ENCODE results near the gene SLC2A1. TPM values are rescaled to one million over a fixed set of nuclear protein-coding genes. Genes with fewer than 3 reads are reported as not detected.

The SLC2A1 gene
- total RNA-seq, 1 donor from 2014 or later, result 1,021 TPM

GRCh38 chr1:43002116-43002515 lies 43.4 kb upstream of the SLC2A1 start:
- Histone ChIP-seq H3K4me3 (ENCODE audit: low read depth, low read length) (no peak overlapping the region), H3K27me3 (ENCODE audit: control insufficient read depth, insufficient read depth, low read length) (peaks cover 2% of the 10 kb centered on the region), H3K36me3 (ENCODE audit: control insufficient read depth, insufficient read depth, low read length) (no peaks in the 10 kb centered on the region)
- TF ChIP-seq CTCF (IDR thresholded peaks at IDR 0.05; ENCODE audit: insufficient read depth, low read length, poor library complexity, severe bottlenecking), result no peak
- no peak for DNase-seq (ENCODE audit: low read depth)

GRCh38 chr1:43001434-43001833 lies 42.8 kb upstream of the SLC2A1 start:
- H3K27me3 ChIP-seq (ENCODE audit: control insufficient read depth, insufficient read depth, low read length), result no peaks in the 10 kb centered on the region
- no peak for DNase-seq (ENCODE audit: low read depth)
- TF ChIP-seq CTCF (IDR thresholded peaks at IDR 0.05; ENCODE audit: insufficient read depth, low read length, poor library complexity, severe bottlenecking), result no peak
- H3K36me3 ChIP-seq (ENCODE audit: control insufficient read depth, insufficient read depth, low read length), result no peaks in the 10 kb centered on the region
- H3K4me3 ChIP-seq (ENCODE audit: low read depth, low read length), result no peak overlapping the region

- no peak for DNase-seq (ENCODE audit: low read depth)
- no peaks in the 10 kb centered on the region for H3K36me3 ChIP-seq (ENCODE audit: control insufficient read depth, insufficient read depth, low read length)
- no peak overlapping the region for H3K4me3 ChIP-seq (ENCODE audit: low read depth, low read length)
- H3K27me3 ChIP-seq (ENCODE audit: control insufficient read depth, insufficient read depth, low read length), result no peaks in the 10 kb centered on the region
- no peak for TF ChIP-seq CTCF (IDR thresholded peaks at IDR 0.05; ENCODE audit: insufficient read depth, low read length, poor library complexity, severe bottlenecking)
Observed at GRCh38 chr1:43000271-43000670, 41.6 kb upstream of the SLC2A1 start.

- Histone ChIP-seq H3K36me3 (ENCODE audit: control insufficient read depth, insufficient read depth, low read length) (no peaks in the 10 kb centered on the region), H3K4me3 (ENCODE audit: low read depth, low read length) (no peak overlapping the region), H3K27me3 (ENCODE audit: control insufficient read depth, insufficient read depth, low read length) (no peaks in the 10 kb centered on the region)
- no peak for DNase-seq (ENCODE audit: low read depth)
- TF ChIP-seq CTCF (IDR thresholded peaks at IDR 0.05; ENCODE audit: insufficient read depth, low read length, poor library complexity, severe bottlenecking), result no peak
Observed at GRCh38 chr1:42999308-42999707, 40.6 kb upstream of the SLC2A1 start.

- no peak for DNase-seq (ENCODE audit: low read depth)
- H3K4me3 ChIP-seq (ENCODE audit: low read depth, low read length), result no peak overlapping the region
- no peaks in the 10 kb centered on the region for H3K27me3 ChIP-seq (ENCODE audit: control insufficient read depth, insufficient read depth, low read length)
- TF ChIP-seq CTCF (IDR thresholded peaks at IDR 0.05; ENCODE audit: insufficient read depth, low read length, poor library complexity, severe bottlenecking), result no peak
- H3K36me3 ChIP-seq (ENCODE audit: control insufficient read depth, insufficient read depth, low read length), result no peaks in the 10 kb centered on the region
Observed at GRCh38 chr1:42998386-42998785, 39.7 kb upstream of the SLC2A1 start.

GRCh38 chr1:42996384-42996970 lies 37.8 kb upstream of the SLC2A1 start:
- Histone ChIP-seq H3K27me3 (ENCODE audit: control insufficient read depth, insufficient read depth, low read length) (no peaks in the 10 kb centered on the region), H3K4me3 (ENCODE audit: low read depth, low read length) (no peak overlapping the region), H3K36me3 (ENCODE audit: control insufficient read depth, insufficient read depth, low read length) (no peaks in the 10 kb centered on the region)
- TF ChIP-seq CTCF (IDR thresholded peaks at IDR 0.05; ENCODE audit: insufficient read depth, low read length, poor library complexity, severe bottlenecking), result no peak
- no peak for DNase-seq (ENCODE audit: low read depth)

All from kidney epithelial cell (primary cell).